GM21390 (cell line): Measurements from ENCODE around the gene SPTB.

Experiments
- ATAC-seq: cut with Tn5 transposase; IDR thresholded peaks from one replicate; pipeline ENCODE4 v1.9.1; 2021; ENCODE audit not compliant: unreplicated experiment

SPTB gene

DNA sequence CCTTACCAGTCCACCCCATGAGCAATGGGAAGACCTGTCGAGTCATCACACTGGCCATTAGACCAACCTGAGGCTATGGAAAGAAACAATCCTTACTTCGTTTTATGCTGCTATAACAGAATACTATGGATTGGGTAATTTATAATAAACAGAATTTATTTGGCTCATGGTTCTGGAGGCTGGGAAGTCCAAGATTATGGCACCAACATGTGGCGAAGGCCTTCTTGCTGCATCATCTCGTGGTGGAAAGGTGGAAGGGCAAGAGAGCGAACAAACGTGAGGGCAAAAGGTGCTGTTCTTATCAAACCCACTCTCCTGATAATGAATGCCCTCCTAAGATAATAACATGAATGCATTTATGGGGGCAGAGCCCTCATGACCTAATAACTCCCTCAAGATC, 9.6 kb upstream of the SPTB start:
- ATAC-seq, result no peak

DNA sequence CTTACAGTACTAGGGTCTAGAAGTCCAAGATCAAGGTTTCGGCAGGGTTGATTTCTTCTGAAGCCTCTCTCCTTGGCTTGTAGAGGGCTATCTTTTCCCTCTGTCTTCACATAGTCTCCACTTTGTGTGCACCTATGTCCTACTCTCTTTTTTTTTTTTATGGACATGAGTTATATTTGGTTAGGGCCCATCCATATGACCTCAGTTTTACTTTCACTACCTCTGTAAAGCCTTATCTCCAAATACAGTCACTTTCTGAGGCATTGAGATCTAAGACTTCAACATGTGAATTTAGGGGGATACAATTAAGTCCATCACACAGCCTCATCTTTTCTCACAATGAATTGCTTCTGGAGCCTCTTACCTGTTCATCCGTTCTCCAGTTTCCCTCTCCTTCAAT, 5.9 kb upstream of the SPTB start:
- no peak for ATAC-seq

DNA sequence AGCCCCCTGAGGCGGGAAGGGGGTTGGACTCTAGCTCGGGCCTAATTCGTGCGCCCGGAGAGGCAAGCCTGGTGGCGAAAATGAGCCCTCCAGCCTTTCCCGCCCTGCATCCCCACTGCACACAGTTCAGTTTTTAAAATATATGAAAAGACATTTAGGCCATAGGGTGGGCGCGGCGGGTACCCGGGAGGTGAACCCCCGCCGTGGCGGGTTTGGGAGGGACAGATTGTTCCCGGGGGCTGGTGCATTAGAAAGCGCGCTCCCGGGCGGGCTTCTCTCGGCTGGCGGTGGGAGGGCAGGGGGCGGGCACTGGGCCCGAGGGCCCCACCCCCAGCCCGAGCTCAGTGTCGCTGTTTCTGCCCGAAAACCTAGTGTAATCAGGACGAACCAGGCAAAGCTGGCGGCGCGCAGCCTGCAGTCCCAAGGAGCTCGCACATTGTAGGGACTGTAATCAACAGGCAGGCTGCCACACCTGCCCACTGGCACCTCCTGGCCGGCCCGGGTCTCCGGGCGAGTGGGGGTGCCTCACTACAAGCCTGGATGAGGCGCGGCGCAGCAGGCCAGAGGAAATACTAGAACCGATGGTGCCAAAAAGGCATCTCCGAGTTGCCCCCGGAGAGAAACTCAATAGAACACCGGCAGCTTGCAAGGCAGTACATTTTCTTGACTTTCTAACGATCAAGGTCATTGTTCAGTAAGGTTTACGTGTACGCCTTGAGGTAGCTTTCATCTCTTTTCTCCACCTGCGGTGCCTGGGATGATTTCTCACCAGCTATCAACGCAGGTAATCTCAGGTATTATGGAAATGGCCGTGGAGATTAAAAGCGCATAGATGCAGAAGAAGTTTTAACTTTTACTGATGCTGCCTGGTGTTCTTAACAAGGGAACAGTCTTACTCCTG, 764 bp upstream of the SPTB start:
- ATAC-seq, result no peak

DNA sequence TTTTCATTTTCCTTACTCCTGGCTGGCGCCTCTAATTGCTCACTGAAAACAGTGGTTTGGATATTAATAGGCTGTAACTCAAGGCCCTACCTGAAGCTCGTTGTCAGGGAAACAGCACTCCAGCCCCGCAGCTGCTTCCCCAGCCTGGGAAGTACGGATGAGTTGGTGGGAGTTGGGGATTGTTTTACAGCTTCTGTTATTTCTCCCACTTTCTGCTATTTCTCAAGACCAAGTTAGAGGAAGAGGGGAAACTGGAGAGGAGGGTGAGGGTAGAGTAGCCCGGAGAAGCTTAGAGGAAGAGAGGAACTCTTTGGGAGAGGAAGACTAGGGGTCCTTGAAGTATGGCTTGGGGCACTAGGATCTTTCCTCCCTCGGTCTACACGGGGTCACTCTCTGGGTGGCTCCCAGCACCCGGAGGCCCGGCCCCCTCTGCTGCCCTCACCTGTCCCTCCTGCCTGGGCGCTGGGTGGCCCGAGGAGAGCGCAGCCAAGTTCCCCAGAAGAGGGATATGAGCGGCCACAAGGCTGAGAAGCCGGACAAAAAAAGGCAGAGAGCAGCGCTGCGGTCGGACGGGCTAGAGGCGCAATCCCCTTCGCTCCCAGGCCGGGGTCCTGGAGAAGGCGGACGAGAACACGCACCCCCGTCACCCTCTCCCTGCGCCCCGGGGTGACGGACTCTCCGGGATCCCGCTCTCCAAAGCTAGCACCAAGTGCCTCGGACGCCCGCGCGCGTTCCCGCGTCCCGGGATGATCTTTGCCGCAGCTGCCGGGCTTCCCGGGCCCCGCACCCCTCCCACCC, 671 bp downstream of the SPTB start:
- no peak for ATAC-seq

DNA sequence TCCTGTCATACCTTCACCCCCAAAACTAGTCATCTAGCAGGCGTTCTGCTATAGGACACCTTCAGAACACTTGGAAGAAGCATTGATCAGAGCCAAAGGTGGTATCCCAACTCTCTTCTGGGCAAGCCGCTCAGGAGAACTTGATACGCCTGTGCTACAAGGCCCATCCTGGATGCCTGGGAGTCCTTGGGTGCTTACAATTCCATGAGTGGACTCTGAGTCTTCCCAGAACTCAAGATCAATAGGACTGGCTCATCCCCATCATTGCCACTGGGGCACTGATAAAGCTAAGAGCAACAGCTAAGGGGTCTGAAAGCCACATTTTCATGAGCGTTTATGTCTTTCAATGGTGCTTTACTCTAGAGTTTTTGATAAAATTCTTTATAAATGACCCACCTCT, 1.9 kb downstream of the SPTB start:
- no peak for ATAC-seq

DNA sequence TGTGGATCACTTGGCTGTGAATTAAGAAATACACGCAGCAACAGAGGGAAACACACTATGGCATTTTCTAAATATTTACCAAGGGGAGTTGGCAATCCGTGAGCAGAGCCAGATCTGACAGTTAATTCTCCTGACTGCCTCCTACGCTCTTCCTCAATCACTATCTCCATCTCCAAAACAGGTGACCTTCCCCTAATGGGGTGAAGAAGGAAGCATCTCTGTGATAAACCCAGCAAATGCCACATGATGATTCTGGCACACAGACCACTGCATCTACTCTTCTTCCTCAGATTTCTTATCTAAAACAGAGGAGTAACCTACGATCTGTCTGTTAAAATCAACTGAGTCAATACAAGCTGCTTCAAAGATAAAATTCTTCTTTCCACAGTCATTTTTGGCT, 4.4 kb downstream of the SPTB start:
- ATAC-seq, result no peak

DNA sequence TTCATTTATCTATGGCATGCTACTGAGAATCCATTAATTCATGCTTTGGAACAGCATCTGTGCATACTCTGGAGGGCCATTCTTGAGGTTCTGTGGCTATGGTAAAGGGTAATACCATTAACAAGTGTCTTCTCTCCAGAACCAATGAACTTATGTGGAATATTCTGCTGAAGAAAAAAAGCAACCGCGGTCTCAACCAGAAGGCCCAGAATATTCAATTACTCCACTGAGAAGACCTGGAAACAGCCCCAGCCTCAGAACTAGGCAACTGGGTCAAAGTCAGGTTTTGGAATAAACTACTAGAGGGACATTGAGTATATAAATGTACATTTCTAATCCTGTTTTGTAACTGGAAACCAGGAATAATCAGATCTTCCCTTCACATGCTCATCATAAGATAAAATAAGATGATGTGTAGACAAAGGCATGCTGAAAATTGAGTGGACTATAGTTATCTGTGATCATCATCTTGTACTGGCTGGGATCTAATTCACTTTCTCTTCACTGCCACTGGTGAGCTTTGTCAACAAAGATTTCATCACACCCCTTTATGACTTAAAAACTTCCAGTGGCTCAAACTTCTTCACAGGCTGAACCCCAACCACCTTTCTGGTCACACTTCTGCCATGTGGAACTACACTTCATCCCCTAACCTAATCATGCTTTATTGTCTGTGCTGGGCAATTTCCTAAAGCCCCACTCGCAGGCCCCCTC, 6.0 kb downstream of the SPTB start:
- no peak for ATAC-seq

DNA sequence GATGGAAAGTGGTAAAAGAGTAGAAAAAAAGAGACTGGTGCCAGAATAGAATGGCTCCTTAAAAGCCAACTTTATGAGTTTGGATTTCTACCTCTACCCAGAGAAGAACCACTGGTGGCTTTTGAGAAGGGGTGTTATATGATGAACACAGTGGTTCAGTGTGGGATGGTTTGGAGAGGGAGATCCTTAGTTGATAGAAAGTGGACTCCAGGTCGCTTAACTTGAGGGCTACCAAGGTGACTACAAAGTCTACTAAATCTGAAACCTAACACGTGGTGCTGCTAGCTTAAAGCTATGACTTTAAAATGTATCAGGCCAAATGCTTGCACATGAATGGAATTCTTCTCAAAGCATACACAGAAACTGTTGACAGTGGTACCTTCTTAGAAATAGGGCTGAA, 8.4 kb downstream of the SPTB start:
- no peak for ATAC-seq

DNA sequence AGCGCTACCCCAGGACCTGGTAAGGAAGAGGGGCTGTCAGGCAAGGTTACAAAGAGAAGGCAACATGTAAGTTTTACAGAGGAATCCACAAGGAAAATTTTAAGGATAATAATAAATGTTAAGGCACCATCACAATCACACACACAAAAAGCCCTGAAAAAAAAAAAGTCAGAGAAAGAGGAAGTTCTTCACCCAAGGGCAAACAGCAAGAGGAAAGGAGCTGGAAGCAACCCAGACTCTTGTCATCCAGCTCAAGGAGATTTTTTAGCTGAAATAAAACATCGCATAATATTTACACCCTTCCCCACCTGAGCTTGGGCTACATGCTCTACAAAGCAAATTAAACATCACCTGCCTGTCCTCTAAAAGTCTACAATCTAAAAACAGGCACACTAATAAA, 9.5 kb downstream of the SPTB start:
- ATAC-seq, result no peak

DNA sequence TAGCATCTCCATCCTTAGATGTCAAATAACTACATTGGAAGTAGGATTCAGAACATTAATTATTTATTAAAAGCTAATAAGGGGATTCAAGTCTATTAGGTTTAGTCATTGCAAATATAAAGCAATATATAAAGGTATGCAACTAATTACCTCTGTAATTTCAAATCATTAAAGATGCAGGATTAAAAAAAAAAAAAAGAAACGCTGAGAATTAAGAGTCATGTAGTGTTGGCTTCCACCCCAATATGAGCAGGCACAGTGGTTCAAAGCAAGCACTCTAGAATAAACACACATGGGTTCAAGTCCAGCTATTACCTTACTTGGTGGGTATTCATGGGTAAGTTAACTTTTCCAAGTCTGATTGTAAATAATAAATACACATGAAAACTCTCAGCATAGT, 10.9 kb downstream of the SPTB start:
- no peak for ATAC-seq

DNA sequence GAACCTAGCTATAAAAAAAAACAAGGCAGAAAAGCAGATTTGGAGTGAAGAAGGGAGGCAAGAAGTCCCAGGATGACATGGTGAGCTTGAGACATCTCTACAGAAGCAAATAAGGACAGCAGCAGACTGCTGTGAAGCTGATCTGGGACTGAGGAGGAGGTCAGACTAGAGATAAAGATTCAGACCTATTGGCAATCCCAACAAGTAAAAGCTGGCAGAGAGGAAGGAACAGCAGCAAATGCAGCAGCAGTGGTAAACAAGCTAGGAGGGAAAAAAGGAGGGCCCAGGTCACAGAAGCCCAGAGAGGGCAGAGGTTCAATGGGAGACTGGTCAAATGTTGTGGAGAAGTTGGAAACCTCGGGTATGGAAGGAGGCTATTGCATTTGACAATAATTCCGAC, 11.3 kb downstream of the SPTB start:
- no peak for ATAC-seq

DNA sequence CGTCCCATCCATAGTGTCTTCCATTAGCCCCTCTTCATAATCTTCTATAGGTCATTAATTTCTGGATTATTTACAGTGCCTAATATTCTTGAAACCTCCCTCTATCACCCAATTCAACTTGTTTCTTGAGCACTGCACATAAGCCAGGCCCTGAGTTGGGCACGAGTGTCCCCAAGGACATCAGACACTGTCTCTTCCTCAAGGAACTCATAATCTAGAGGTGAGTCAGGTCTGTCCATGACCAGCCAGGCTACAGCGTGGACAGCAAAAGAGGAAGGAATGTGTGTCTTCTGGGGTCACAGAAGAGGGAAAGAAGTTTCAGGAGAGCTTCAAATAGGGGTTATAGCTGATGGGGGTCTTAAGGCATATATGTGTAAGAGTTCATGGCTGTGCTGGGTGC, 12.5 kb downstream of the SPTB start:
- ATAC-seq, result no peak

DNA sequence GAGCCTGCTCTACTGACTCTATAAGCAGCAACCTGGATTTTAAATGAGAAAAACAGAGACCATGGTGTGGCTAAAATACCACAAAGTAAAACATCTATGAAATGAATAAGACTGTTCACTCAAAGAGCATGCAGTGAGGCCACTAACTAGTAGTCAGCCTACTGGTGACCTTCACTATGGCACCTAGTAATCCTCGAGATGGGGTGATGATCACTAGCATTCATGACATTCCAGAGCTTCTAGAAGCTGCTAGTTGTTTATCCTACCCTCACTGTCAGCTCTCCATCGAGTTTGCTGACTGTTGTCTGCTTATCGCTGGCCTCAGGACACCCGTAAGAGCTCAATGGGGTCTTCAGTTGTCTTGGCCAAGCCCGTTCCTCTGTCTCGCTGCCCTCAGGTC, 13.7 kb downstream of the SPTB start:
- ATAC-seq, result no peak

DNA sequence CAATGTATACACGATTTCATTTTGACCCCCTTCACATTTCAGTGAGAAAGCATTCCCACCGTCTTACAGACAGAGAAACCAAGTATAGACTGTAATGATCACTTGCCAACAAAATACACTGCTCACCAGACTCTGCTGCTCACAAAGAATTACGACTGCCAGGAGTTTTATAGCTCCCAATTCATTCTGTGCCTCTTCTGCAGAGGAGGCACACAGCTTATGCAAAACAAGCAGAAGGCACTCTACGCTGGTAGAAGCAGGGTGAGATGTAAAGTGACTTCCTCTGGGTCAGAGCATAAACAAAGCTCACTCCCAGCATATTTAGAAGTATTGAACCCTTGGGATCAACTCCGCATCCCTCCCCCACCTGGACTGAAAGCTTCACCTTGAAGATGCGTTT, 14.6 kb downstream of the SPTB start:
- ATAC-seq, result no peak

DNA sequence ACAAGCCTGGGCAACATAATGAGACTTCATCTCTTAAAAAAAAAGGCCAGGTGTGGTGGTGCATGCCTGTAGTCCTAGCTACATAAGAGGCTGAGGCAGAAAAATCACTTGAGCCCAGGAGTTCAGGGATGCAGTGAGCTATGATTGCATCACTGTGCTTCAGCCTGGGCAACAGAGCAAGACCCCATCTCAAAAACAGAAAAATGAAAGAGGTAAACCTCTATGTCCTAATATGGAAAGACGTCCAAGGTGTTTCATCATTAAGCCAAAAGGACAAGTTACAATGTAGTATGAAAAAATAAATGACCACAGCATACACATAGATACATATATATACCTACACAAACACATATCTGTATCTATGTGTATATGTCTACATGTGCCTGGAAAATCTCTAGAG, 15.4 kb downstream of the SPTB start:
- ATAC-seq, result no peak

DNA sequence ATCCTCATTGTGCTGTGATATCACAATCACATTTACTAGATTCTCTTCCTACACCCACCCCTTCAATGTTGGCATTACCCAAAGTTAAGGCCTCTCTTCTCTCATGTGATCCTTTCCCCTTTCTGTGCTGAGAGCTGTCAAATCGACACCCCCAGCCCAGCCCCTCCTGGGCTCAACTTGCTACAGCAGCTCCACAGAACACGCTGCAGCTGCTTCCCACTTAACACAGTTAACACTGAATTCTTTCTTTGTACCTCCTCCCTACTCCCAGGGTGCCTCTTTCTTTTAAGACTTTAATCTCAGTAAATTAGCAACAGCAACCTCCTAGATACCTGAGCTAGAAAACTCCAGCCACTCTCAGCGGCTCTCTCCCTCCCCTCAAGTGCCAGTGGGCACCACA, 17.8 kb downstream of the SPTB start:
- ATAC-seq, result no peak

DNA sequence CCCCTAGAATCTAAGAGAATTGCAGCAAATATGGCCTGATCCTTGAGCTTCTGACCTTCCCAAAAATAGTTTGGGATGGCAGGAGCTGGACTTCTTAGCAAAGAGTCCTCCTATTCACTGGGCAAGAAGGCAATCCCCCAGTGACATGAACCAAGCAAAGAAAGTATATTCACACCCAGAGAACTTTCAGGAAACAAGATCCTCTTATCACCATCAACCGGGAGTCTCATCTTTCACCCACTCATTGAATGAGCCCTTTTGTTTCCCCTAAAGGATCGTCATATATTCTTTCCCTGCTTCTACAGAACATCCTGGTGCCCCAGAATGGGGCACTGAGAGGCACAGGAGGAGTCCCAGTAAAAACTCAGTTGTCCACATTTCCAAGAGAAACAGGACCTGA, 19.7 kb downstream of the SPTB start:
- ATAC-seq, result no peak

DNA sequence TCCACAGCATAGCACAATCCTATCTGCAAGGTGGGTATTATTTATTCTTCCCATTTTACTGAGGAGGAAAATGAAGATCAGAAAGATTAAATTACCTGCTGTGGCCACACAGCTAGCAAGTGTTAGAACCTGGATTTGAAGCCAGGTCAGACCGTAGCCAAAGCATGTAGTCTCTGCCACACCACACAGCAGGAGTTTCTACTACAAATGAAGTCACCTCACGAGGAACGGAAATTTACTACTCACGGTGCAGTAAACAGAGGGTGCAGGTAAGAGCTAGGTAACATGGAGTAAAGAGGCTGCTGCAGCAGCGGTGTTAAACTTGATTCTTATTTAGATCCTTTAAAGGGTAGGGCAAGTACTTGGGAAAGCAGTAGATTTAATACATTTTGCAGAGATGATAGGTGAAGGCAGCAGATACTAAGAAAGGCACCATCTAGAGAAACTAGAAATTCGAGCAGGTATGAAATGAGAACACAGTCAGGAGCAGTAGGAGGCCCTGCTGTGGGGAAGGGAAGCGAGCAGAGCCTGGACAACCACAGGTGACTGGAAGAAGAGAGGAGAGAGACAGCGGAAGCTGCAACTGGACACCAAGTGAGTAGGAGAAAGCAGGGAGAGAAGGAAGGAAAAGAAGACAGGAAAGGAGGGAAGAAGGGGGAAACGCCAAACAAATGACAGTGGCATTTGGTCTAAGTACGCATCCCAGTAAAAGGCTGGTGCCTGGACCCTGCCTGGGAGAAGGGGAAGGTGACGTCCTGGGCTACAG, 21.5 kb downstream of the SPTB start:
- no peak for ATAC-seq

DNA sequence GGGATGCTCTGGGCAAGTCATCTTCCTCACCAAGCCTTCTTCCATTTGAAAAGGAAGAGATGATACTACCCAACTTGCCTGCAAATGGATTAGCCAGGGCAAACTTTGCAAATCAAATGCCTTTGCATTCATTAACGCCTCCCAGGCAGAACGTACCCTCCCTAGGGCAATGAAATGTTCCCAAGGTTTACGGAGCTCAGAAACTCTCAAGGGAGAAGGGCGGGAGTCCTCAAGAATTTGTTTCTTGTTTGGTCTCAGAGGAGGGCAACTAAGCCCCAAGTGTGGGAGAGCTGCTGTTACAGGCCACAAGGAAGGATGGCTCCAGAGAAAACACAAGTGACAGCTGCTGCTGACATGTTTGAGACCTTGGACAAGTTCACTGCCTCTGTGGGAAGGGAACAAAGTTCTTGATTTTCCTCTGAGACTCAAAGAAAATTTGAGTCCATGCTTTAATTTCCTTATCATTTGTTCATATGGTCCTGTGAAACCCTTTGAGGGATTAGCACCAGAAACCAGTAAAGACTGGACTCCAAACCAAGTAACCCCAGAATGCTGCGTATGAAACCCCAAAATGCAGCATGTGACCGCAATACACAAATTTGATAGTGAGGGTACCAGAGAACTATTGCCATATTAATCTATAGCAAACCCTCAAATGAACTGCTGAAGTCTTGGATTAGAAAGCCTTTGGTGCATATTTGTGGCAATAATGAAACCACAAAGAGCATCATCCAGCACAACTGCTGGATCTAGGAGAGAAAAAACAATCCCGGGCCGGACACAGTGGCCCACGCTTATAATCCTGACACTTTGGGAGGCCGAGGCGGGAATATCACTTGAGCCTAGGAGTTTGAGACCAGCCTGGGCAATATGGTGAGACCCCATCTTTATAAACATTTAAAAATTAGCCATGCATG, 22.9 kb downstream of the SPTB start:
- no peak for ATAC-seq
